Large intestine (tissue), 3 donors: Measurements from ENCODE around the gene GLDC. TPM values are rescaled to one million over a fixed set of nuclear protein-coding genes. Genes with fewer than 3 reads are reported as not detected.
A peak's percentile ranks its signal among the peaks of the same experiment; 100 is the strongest.

Experiments used
- DNase-seq, 2 donors: peaks; one replicate each; pipeline versions ENCODE4 v3.0.0 to v3.0.0-alpha.2; 2013
- H3K27ac ChIP-seq: one replicate; pipeline ENCODE4 v1.5.1; 2013; ENCODE audit warnings: low read length
- H3K27me3 ChIP-seq: 2 replicates; pipeline ENCODE4 v1.6.1; 2013; ENCODE audit warnings: low read length; ENCODE audit not compliant: control insufficient read depth, insufficient read depth
- H3K36me3 ChIP-seq: 2 replicates; pipeline ENCODE4 v1.6.1; 2013; ENCODE audit warnings: low read length; ENCODE audit not compliant: control insufficient read depth, insufficient read depth
- H3K4me1 ChIP-seq: one replicate; pipeline ENCODE4 v1.6.1; 2013; ENCODE audit warnings: low read length; ENCODE audit not compliant: control insufficient read depth, insufficient read depth
- H3K4me3 ChIP-seq: one replicate; pipeline ENCODE4 v1.5.1; 2013; ENCODE audit warnings: low read length
- H3K9me3 ChIP-seq: one replicate; pipeline ENCODE4 v1.6.1; 2013; ENCODE audit warnings: mild to moderate bottlenecking, low read depth, low read length, moderate library complexity; ENCODE audit not compliant: control insufficient read depth
- WGBS: methylation state at CpG from one replicate; pipeline ENCODE4 v1.1.5; 2013; ENCODE audit warnings: low lambda C conversion rate; ENCODE audit not compliant: insufficient coverage; 5-methylcytosine and 5-hydroxymethylcytosine counted together
- polyA plus RNA-seq: library from polyadenylated mRNA; unstranded; fragments of 120-200 nt; gene quantifications from one replicate; pipeline ENCODE4 v1.2.1, GENCODE V29; 2013

The GLDC gene
- polyA plus RNA-seq, 1 donor: 13.0 TPM

DNA sequence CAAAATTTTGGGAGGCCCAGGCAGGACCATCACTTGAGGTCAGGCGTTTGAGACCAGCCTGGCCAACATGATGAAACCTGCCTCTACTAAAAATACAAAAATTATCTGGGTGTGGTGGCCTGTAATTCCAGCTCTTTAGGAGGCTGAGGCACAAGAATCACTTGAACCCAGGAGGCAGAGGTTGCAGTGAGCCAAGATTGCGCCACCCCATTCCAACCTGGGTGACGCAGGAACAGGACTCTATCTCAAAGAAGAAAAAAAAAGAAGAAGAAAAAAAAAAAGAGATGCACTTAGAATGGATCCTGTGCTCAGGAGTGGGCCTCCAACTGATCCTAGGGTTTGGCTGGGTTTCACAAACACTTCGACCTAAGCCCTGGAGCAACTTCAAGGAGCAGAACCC lies 45.1 kb downstream of the GLDC start:
- WGBS: 100% methylated on average over 2 of the region's 4 CpGs

DNA sequence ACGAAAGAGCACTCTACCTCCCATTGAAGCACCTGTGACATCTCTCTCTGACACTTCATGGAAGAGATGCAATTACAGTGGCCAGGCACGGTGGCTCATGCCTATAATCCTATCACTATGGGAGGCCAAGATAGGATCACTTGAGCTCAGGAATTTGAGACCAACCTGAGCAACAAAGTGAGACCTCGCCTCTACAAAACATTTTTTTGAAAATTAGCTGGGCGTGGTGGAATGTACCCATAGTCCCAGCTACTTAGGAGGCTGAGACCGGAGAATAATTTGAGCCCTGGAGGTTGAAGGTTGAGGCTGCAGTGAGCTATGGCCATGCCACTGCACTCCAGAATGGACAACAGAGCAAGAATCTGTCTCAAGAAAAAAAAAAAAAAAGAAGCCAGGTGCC lies 45.5 kb downstream of the GLDC start:
- no peak for DNase-seq
- Histone ChIP-seq H3K4me3 (no peak overlapping the region), H3K4me1 (no peaks in the 10 kb centered on the region), H3K27ac (no peak overlapping the region), H3K36me3 (no peaks in the 10 kb centered on the region), H3K27me3 (no peaks in the 10 kb centered on the region), H3K9me3 (no peaks in the 10 kb centered on the region)
- no CpG with 5 or more reads among the region's 5 CpGs for WGBS

More for the DNA sequence above, 45.1 kb downstream of the GLDC start:
- Histone ChIP-seq H3K27ac (no peak overlapping the region), H3K4me1 (no peaks in the 10 kb centered on the region), H3K27me3 (no peaks in the 10 kb centered on the region), H3K9me3 (no peaks in the 10 kb centered on the region), H3K36me3 (no peaks in the 10 kb centered on the region), H3K4me3 (no peak overlapping the region)
- no peak for DNase-seq

DNA sequence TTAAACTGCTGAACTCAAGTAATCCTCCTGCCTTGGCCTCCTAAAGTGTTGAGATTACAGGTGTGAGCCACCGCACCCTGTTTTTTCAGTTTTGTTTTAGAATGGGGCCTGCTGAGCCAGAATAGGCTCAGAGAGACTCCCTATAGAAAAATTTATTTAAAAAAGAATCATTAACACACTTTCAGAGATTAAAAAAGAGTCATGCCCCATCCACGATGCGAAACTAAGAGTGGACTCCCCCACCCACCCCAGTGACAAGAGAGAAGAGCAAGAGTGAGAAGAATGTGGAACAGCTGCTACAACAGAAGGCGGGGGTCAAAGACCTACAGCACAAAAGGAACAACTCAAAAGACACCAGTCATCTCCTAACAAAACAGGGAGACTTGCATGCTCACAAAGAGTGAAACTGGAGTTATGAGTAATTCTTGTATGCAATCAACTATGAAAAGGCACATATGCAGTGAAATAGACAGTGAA lies 47.2 kb downstream of the GLDC start:
- 80% methylated on average over 1 of the region's 4 CpGs for WGBS
- Histone ChIP-seq H3K27ac (no peak overlapping the region), H3K4me3 (no peak overlapping the region), H3K4me1 (no peaks in the 10 kb centered on the region), H3K9me3 (no peaks in the 10 kb centered on the region), H3K36me3 (no peaks in the 10 kb centered on the region), H3K27me3 (no peaks in the 10 kb centered on the region)
- no peak for DNase-seq

DNA sequence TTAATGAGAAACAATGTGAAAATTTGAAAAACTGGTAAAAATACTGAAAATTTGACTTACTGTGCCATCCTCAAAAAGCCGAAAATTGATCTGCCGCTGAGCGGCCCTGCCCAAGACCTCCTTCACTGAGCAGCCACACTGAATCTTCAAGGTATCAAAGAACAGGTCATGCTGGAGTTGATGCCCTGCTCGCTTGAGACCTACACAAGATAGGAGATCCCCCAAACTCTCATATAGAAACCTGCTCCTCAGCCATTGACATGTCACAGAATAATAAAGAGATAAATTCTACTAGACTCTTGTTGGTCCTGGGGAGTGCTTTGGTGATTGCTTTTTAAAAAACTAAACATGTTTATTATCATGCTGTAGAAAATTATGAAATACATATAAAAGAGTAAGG lies 52.7 kb downstream of the GLDC start:
- no peak overlapping the region for H3K27ac ChIP-seq
- no peaks in the 10 kb centered on the region for H3K36me3 ChIP-seq
- no peak for DNase-seq
- no peak overlapping the region for H3K4me3 ChIP-seq
- no peaks in the 10 kb centered on the region for H3K9me3 ChIP-seq
- WGBS: no CpG with 5 or more reads among the region's 4 CpGs
- peaks cover 2% of the 10 kb centered on the region for H3K4me1 ChIP-seq
- no peaks in the 10 kb centered on the region for H3K27me3 ChIP-seq

DNA sequence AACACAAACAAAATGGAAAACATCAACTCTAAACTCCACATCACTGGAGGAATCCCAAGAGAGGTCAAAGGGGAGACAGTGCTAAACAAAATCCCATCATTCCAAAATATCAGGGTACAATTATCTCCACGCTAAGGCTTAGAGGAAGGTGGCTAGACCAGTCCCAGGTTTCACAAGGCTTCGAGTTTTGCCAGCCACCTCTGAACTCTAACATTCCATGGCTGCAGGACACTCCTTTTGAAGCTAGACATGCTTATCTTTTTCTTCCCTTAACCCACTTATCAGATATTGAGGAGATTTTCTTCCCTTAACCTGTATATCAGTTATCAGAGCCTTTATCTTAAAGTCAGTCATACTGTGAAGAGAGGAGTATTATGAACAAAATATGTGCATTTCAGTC lies 53.3 kb downstream of the GLDC start:
- Histone ChIP-seq H3K9me3 (no peaks in the 10 kb centered on the region), H3K27ac (no peak overlapping the region), H3K4me1 (peaks cover 2% of the 10 kb centered on the region), H3K4me3 (no peak overlapping the region), H3K27me3 (no peaks in the 10 kb centered on the region), H3K36me3 (no peaks in the 10 kb centered on the region)
- 0% methylated on average over 1 of the region's 2 CpGs for WGBS
- no peak for DNase-seq

DNA sequence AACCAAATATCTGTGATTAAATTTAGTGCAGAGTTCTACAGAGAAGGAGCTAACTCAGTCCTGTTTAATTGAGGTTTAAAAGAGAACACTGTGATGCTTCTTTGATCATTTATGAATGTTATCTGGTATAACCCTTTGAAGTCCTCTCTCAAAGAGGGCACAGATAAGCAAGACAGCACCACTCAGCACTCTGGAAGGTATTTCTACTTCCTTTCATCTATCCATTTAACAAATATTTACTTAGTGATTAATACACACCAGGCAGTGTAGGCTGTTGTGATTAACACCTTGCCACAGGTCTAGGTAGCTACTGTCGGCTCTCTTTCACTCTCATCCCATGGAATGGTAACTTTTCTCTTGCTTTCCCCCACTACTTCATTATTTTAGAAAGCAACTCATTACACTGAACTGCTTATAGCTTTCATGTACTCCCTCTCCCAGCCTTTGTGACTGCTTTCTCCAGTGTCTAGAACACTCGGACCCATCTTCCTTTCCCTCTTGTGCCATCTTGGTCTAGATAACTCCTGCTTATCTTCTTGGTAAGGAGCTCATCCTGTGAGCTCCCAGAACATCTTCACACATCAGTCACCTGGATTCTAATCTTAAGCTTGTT lies 54.7 kb downstream of the GLDC start:
- Histone ChIP-seq H3K36me3 (no peaks in the 10 kb centered on the region), H3K4me3 (no peak overlapping the region), H3K27ac (no peak overlapping the region), H3K4me1 (peaks cover 2% of the 10 kb centered on the region), H3K27me3 (no peaks in the 10 kb centered on the region), H3K9me3 (no peaks in the 10 kb centered on the region)
- DNase-seq: peak; percentile 11 to 55
- WGBS: 20% methylated on average over 1 of the region's 2 CpGs

DNA sequence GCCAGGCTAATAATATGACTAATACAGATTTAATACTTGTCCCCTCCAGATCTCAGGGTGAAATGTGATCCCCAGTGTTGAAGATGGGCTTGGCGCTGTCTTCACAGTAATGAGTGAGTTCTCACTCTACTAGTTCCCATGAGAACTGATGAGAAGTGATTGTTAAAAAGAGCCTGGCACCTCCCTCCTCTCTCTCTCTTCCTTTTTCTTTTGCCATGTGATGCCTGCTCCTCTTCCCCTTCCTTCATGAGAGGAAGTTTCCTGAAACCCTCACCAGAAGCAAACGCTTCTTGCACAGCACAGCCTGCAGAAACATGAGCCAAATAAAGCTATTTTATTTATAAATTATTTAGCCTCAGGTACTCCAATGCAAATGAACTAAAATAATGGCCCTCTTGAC lies 55.2 kb downstream of the GLDC start:
- H3K9me3 ChIP-seq: no peaks in the 10 kb centered on the region
- H3K36me3 ChIP-seq: no peaks in the 10 kb centered on the region
- H3K27me3 ChIP-seq: no peaks in the 10 kb centered on the region
- peaks cover 2% of the 10 kb centered on the region for H3K4me1 ChIP-seq
- no peak overlapping the region for H3K27ac ChIP-seq
- no peak overlapping the region for H3K4me3 ChIP-seq
- DNase-seq: no peak
- WGBS: 80% methylated on average over 1 of the region's 2 CpGs

DNA sequence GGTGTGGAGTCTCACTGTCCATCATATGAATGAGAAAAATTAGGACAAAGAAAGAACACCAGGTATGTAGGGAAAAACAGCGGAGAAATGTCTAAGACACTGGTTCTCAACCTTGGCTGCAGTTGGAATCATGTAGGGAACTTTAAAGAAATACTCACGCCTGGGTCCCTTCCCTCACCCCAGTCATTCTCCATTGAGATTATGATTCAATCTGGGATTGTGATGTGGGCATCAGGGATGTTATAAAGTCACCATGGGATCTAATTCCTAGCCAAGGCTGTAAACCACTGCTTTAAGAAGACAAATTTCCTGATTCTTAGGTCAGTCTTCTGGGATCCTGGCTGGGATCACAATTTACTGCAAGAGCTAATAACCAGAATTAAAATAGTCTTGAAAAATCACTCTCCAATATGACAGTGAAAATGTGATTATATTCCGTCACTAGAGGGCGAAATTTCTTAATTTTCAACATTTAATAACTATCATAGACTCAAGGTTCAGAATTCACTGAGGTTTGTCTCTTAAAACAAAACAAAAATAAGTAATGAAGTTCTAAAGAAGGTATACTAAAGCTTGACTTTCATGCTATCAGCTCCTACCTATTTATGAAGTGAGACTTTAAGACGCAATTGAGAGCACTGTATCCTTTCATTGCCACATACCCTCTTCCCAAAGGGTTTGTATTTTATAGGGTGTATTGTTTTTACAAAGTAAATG lies 60.5 kb downstream of the GLDC start:
- Histone ChIP-seq H3K4me1 (no peaks in the 10 kb centered on the region), H3K4me3 (no peak overlapping the region), H3K9me3 (no peaks in the 10 kb centered on the region), H3K36me3 (no peaks in the 10 kb centered on the region), H3K27ac (no peak overlapping the region), H3K27me3 (no peaks in the 10 kb centered on the region)
- peak in 1 of 2 donors; percentile 9 for DNase-seq
- WGBS: 52% methylated on average over 3 of the region's 5 CpGs

DNA sequence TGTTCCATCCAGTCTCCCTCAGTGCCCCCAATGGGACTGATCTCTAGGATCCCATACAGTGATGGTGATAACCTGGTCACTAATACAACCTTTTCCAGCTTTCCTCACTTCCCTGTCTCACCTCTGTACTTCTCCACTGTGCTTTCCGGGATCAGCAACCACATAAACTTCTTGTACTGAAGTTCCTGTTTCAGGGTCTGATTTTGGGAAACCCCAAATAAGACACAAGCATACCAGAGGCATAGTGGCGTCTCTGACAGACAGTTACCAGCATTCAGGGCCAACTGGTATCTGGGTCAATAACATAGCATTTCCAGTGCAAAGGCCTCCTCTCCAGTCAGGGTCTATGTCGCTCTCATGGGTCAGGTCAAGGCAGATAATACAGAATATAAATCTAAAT lies 64.3 kb downstream of the GLDC start:
- Histone ChIP-seq H3K4me1 (no peaks in the 10 kb centered on the region), H3K9me3 (no peaks in the 10 kb centered on the region), H3K4me3 (no peak overlapping the region), H3K36me3 (no peaks in the 10 kb centered on the region), H3K27ac (no peak overlapping the region), H3K27me3 (no peaks in the 10 kb centered on the region)
- DNase-seq: no peak
- WGBS: no CpG with 5 or more reads among the region's 3 CpGs

DNA sequence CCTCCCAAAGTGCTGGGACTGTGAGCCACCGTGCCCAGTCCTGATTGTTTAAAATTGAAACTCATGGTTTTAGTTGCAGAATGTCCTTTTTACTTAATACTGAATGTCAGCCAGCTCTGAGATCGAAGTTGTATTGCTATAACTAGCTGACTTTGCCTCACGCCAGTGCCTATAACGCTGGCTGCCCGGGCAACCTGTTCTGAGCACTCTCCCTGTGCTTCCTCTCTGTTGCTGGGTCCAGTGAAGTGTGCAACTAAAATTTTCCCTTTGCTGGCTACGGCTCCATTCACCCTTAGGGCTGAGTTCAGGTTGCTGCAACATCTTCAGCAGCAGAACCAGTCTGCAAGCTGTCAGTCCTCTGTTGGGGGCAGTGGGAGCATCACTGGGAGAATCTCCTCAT lies 65.9 kb downstream of the GLDC start:
- WGBS: no CpG with 5 or more reads among the region's 6 CpGs
- no peaks in the 10 kb centered on the region for H3K4me1 ChIP-seq
- no peaks in the 10 kb centered on the region for H3K27me3 ChIP-seq
- no peak overlapping the region for H3K4me3 ChIP-seq
- H3K36me3 ChIP-seq: no peaks in the 10 kb centered on the region
- H3K27ac ChIP-seq: no peak overlapping the region
- H3K9me3 ChIP-seq: no peaks in the 10 kb centered on the region
- no peak for DNase-seq

DNA sequence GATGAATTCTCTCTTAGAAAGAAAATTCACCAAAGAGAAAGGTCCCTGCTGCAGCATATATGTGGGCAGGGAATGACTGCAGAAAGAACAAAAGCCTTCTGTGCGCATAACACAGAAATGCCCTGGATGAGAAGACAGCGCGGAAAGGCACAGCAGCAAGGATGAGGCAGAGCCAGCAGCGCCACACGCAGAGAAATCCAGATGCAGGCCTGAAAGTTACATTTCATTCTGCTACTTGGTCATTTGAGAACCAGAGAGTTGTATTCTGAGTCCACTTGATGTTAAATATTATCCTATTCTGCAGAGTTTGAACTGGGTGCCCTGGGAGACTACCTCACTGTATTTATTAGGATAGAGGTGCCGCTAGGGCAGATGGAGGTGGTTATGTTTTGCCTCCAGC lies 68.5 kb downstream of the GLDC start:
- Histone ChIP-seq H3K4me3 (no peak overlapping the region), H3K4me1 (no peaks in the 10 kb centered on the region), H3K27ac (no peak overlapping the region), H3K9me3 (no peaks in the 10 kb centered on the region), H3K27me3 (no peaks in the 10 kb centered on the region), H3K36me3 (no peaks in the 10 kb centered on the region)
- DNase-seq: no peak
- WGBS: 100% methylated on average over 1 of the region's 6 CpGs
